Caco-2 (cell line): ENCODE results near the gene SLC6A8. TPM values are rescaled to one million over a fixed set of nuclear protein-coding genes. Genes with fewer than 3 reads are reported as not detected.

Experiments
- BruUV-seq: library from RNA; stranded (reverse); fragments of 400-500 nt; replicated peaks from 2 replicates; lab custom pipeline; 2021; lab: Mats Ljungman, UMichigan
- CTCF ChIA-PET: fragments of 300-600 bp; sonication (Branson Sonifier 250); formaldehyde crosslinking; loops from one replicate; lab custom pipeline; 2022; ENCODE audit warnings: antibody characterized with exemption; lab: Charles Lee
- POLR2A ChIA-PET: fragments of 300-600 bp; sonication (Branson Sonifier 250); formaldehyde crosslinking; loops from one replicate; lab custom pipeline; 2022; ENCODE audit warnings: antibody characterized with exemption; lab: Charles Lee
- DNase-seq, 2 experiments: peaks; one replicate each; pipeline versions ENCODE4 v3.0.0 to v3.0.0-alpha.2; 2020 to 2022
- H3K27me3 ChIP-seq: replicated peaks from 2 replicates; pipeline ENCODE4 v1.6.0; 2011; ENCODE audit warnings: low read length; ENCODE audit not compliant: control insufficient read depth, insufficient read depth
- H3K36me3 ChIP-seq: 2 replicates; pipeline ENCODE4 v1.5.1; 2011; ENCODE audit warnings: low read length; ENCODE audit not compliant: control insufficient read depth, insufficient read depth
- H3K4me1 ChIP-seq: fragments of 250-450 bp; sonication (Bioruptor Pico); 2 replicates; pipeline ENCODE4 v1.5.1; 2020; ENCODE audit warnings: mild to moderate bottlenecking
- H3K4me3 ChIP-seq: 2 replicates; pipeline ENCODE4 v1.5.1; 2011; ENCODE audit warnings: low read depth, mild to moderate bottlenecking, control low read depth, low read length
- H3K9me3 ChIP-seq: fragments of 250-450 bp; sonication (Bioruptor Pico); 2 replicates; pipeline ENCODE4 v1.5.1; 2020; ENCODE audit warnings: mild to moderate bottlenecking, moderate library complexity
- H3K27ac Mint-ChIP-seq: one replicate; pipeline ENCODE4 v1.8.0; 2022; ENCODE audit warnings: mixed read lengths; ENCODE audit not compliant: unreplicated experiment
- H3K27me3 Mint-ChIP-seq: one replicate; pipeline ENCODE4 v1.8.0; 2022; ENCODE audit warnings: mixed read lengths; ENCODE audit not compliant: insufficient read depth, unreplicated experiment
- H3K36me3 Mint-ChIP-seq: one replicate; pipeline ENCODE4 v1.8.0; 2022; ENCODE audit warnings: mild to moderate bottlenecking, mixed read lengths; ENCODE audit not compliant: insufficient read depth, unreplicated experiment
- H3K4me1 Mint-ChIP-seq: one replicate; pipeline ENCODE4 v1.8.0; 2022; ENCODE audit warnings: low read depth, mixed read lengths; ENCODE audit not compliant: unreplicated experiment
- H3K4me3 Mint-ChIP-seq: one replicate; pipeline ENCODE4 v1.8.0; 2022; ENCODE audit warnings: mild to moderate bottlenecking, moderate library complexity, mixed read lengths; ENCODE audit not compliant: unreplicated experiment
- H3K9me3 Mint-ChIP-seq: one replicate; pipeline ENCODE4 v1.8.0; 2022; ENCODE audit warnings: mixed read lengths; ENCODE audit not compliant: unreplicated experiment
- CTCF ChIP-seq, 2 experiments: fragments of 200-600 bp in 1 of 2; IDR thresholded peaks; 1 replicate in 1 of 2; 2 replicates in 1 of 2; pipeline versions ENCODE4 v1.5.1 to v1.8.0; 2011 to 2022; ENCODE audit warnings: antibody characterized with exemption in 1 of 2, control low read depth in 1 of 2, inconsistent platforms in 1 of 2, low read depth in 1 of 2, low read length in 1 of 2, mild to moderate bottlenecking in 1 of 2, moderate library complexity in 1 of 2; ENCODE audit not compliant: insufficient read depth in 1 of 2, severe bottlenecking in 1 of 2, unreplicated experiment in 1 of 2
- intact Hi-C: fragments of 100-400 bp; cut with micrococcal nuclease; formaldehyde crosslinking; loops from one replicate; pipeline ENCODE4 v1.10.0; 2022; ENCODE audit not compliant: unreplicated experiment
- total RNA-seq: library from RNA; stranded (reverse); gene quantifications from 2 replicates; pipeline ENCODE4 v1.2.3, GENCODE V29; 2022

The SLC6A8 gene
- total RNA-seq, 1 experiment from 2014 or later = 8.8 TPM

- Mint-ChIP-seq H3K36me3 (peaks cover 6% of the 10 kb centered on the region), H3K4me1 (no peaks in the 10 kb centered on the region), H3K27ac (no peak overlapping the region), H3K4me3 (no peak overlapping the region), H3K9me3 (no peaks in the 10 kb centered on the region), H3K27me3 (no peaks in the 10 kb centered on the region)
- DNase-seq = no peak
- intact Hi-C loops = no loop called here
- no TSS peak for BruUV-seq
- no peak for TF ChIP-seq CTCF (IDR thresholded peaks at IDR 0.05; ENCODE audit: insufficient read depth in 1 of 2, low read depth in 1 of 2, low read length in 1 of 2, severe bottlenecking in 1 of 2, unreplicated experiment in 1 of 2)
- ChIA-PET POLR2A (no interaction called here), CTCF (no interaction called here)
- Histone ChIP-seq H3K27me3 (no peaks in the 10 kb centered on the region), H3K4me1 (no peaks in the 10 kb centered on the region), H3K36me3 (no peaks in the 10 kb centered on the region), H3K9me3 (no peaks in the 10 kb centered on the region), H3K4me3 (no peak overlapping the region)
These were observed 14.9 kb upstream of the SLC6A8 start for GRCh38 chrX:153672531-153673427.

GRCh38 chrX:153673428-153674218 is 14.1 kb upstream of the SLC6A8 start, which contains the start of gene PNCK:
Gene PNCK (minus strand): TSS chrX:153673813. CDS start chrX:153673076, 737 bp downstream.
- no peaks in the 10 kb centered on the region for H3K36me3 ChIP-seq
- no peak for TF ChIP-seq CTCF (IDR thresholded peaks at IDR 0.05; ENCODE audit: insufficient read depth in 1 of 2, low read depth in 1 of 2, low read length in 1 of 2, severe bottlenecking in 1 of 2, unreplicated experiment in 1 of 2)
- H3K27me3 Mint-ChIP-seq = no peaks in the 10 kb centered on the region
- H3K4me1 ChIP-seq = no peaks in the 10 kb centered on the region
- H3K4me3 ChIP-seq = no peak within 1 kb of the TSS
- peaks cover 6% of the 10 kb centered on the region for H3K36me3 Mint-ChIP-seq
- no peaks in the 10 kb centered on the region for H3K4me1 Mint-ChIP-seq
- no TSS peak for BruUV-seq
- H3K27ac Mint-ChIP-seq = no peak within 1 kb of the TSS
- H3K9me3 Mint-ChIP-seq = no peaks in the 10 kb centered on the region
- POLR2A ChIA-PET = no interaction called here
- no peak within 1 kb of the TSS for H3K4me3 Mint-ChIP-seq
- DNase-seq = no peak
- no peaks in the 10 kb centered on the region for H3K27me3 ChIP-seq
- H3K9me3 ChIP-seq = no peaks in the 10 kb centered on the region
- intact Hi-C loops = no loop called here
- CTCF ChIA-PET = no interaction called here

GRCh38 chrX:153674219-153674851 is 13.4 kb upstream of the SLC6A8 start:
- no peaks in the 10 kb centered on the region for H3K9me3 ChIP-seq
- no peaks in the 10 kb centered on the region for H3K27me3 Mint-ChIP-seq
- DNase-seq = no peak
- H3K36me3 Mint-ChIP-seq = peaks cover 6% of the 10 kb centered on the region
- intact Hi-C loops = no loop called here
- no peaks in the 10 kb centered on the region for H3K4me1 Mint-ChIP-seq
- BruUV-seq = no TSS peak
- no peak for TF ChIP-seq CTCF (IDR thresholded peaks at IDR 0.05; ENCODE audit: insufficient read depth in 1 of 2, low read depth in 1 of 2, low read length in 1 of 2, severe bottlenecking in 1 of 2, unreplicated experiment in 1 of 2)
- no peaks in the 10 kb centered on the region for H3K9me3 Mint-ChIP-seq
- H3K27ac Mint-ChIP-seq = no peak overlapping the region
- no peak overlapping the region for H3K4me3 ChIP-seq
- no peak overlapping the region for H3K4me3 Mint-ChIP-seq
- ChIA-PET POLR2A (no interaction called here), CTCF (no interaction called here)
- no peaks in the 10 kb centered on the region for H3K4me1 ChIP-seq
- H3K27me3 ChIP-seq = no peaks in the 10 kb centered on the region
- no peaks in the 10 kb centered on the region for H3K36me3 ChIP-seq
